GM12892 (cell line): ENCODE results near the gene TAC3.

Experiments used
- POLR2AphosphoS5 ChIP-seq: IDR thresholded peaks from 2 replicates; pipeline ENCODE4 v1.6.1; 2011; ENCODE audit warnings: low read depth, low read length, control low read depth
- TAF1 ChIP-seq: IDR thresholded peaks from 2 replicates; pipeline ENCODE4 v1.6.1; 2011; ENCODE audit warnings: low read depth, mild to moderate bottlenecking, control low read depth, low read length, borderline replicate concordance

DNA sequence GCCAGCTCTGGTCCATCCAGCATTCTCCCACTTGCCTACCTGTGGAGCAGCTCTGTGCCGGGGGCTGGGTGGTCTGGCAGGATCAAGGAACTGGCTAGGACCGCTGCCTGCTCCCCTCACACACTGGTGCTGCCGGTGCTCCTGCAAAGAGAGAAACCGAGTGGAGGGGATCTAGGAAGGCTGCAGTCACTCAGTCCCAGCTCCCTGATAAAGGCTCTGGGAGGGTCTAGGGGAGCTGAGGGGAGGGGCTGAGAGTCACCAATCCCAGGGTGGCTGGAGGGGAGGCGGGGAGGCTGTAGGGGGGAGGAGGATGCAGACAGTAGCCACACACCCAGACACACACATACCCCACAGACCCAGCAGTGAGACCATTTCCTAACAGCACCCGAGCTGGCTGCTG, at the start of gene TAC3:
- no peak for TF ChIP-seq TAF1
- no peak for TF ChIP-seq POLR2AphosphoS5
